IPS-18a (cell line): ENCODE results near the gene NT5DC4.

ENCODE experiments used
- H3K27ac ChIP-seq: one replicate; pipeline ENCODE4 v1.5.1; 2013; ENCODE audit warnings: low read length
- H3K27me3 ChIP-seq: one replicate; pipeline ENCODE4 v1.6.1; 2013; ENCODE audit warnings: mild to moderate bottlenecking, low read length; ENCODE audit not compliant: control insufficient read depth, insufficient read depth
- H3K36me3 ChIP-seq: one replicate; pipeline ENCODE4 v1.6.1; 2013; ENCODE audit warnings: low read depth, low read length; ENCODE audit not compliant: control insufficient read depth
- H3K4me1 ChIP-seq: one replicate; pipeline ENCODE4 v1.6.1; 2013; ENCODE audit warnings: low read depth, low read length; ENCODE audit not compliant: control insufficient read depth
- H3K4me3 ChIP-seq: one replicate; pipeline ENCODE4 v1.5.1; 2013; ENCODE audit warnings: low read length
- H3K9ac ChIP-seq: one replicate; pipeline ENCODE4 v1.6.1; 2013; ENCODE audit warnings: mild to moderate bottlenecking, low read length, moderate library complexity
- H3K9me3 ChIP-seq: one replicate; pipeline ENCODE4 v1.6.1; 2013; ENCODE audit warnings: low read depth, low read length; ENCODE audit not compliant: control insufficient read depth

The NT5DC4 gene

DNA sequence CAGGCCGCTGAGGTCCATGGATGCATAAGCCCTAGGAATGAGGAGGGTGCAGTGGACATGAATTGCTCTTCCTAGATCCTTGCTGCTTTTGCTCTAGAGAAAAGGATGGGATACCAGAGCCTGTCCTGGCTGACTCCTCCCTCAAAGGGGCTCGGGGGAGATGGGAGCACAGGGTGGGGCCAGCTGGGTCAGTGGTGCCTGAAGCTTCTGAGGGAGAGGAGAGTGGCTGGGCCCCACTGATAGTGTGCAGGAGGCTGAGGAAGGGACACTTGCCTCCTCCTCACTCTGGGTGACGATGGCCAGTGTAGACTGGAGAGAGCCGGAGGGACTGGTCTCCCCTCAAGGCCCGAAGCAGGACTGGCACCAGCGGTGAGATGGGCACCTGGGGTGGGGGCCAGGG lies at the start of gene NT5DC4:
Gene NT5DC4 (plus strand): TSS at position 236 of the 400 bp plus-strand sequence. CDS start 60 bp downstream, at position 296.
- Histone ChIP-seq H3K36me3 (no peaks in the 10 kb centered on the region), H3K9me3 (no peaks in the 10 kb centered on the region), H3K4me3 (no peak within 1 kb of the TSS), H3K4me1 (no peaks in the 10 kb centered on the region), H3K27ac (no peak within 1 kb of the TSS), H3K9ac (no peak within 1 kb of the TSS), H3K27me3 (no peaks in the 10 kb centered on the region)

DNA sequence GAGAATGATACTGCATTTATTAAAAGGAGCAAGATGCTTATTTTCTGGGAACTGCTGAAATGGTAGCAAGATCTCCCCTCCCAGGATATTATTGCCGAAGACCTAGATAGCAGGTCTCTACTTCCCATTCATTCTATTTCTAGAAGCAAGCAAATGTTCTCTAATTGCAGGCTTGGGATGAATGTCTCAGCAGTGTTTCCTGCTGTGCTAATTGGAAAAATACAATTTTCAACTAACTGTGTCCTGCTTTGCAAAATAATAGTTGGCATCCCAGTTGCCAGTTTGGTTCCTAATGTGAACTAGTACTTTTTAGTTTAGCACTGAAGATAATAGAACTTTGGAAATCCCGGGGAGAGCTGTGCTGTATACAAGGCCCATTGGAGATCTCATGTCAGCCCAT lies 49.0 kb upstream of the NT5DC4 start:
- no peak overlapping the region for H3K4me3 ChIP-seq
- H3K9me3 ChIP-seq: no peaks in the 10 kb centered on the region
- H3K36me3 ChIP-seq: no peaks in the 10 kb centered on the region
- H3K4me1 ChIP-seq: peaks cover 5% of the 10 kb centered on the region
- H3K27ac ChIP-seq: no peak overlapping the region
- no peaks in the 10 kb centered on the region for H3K27me3 ChIP-seq
- H3K9ac ChIP-seq: no peak overlapping the region

- Histone ChIP-seq H3K27ac (no peak overlapping the region), H3K27me3 (no peaks in the 10 kb centered on the region), H3K4me3 (no peak overlapping the region), H3K9ac (no peak overlapping the region), H3K36me3 (no peaks in the 10 kb centered on the region), H3K9me3 (no peaks in the 10 kb centered on the region), H3K4me1 (peaks cover 5% of the 10 kb centered on the region)
Observed at GRCh38 chr2:112673008-112673407, 47.8 kb upstream of the NT5DC4 start.

- H3K9me3 ChIP-seq: no peaks in the 10 kb centered on the region
- no peaks in the 10 kb centered on the region for H3K27me3 ChIP-seq
- H3K36me3 ChIP-seq: no peaks in the 10 kb centered on the region
- peaks cover 5% of the 10 kb centered on the region for H3K4me1 ChIP-seq
- no peak overlapping the region for H3K4me3 ChIP-seq
- H3K27ac ChIP-seq: no peak overlapping the region
- no peak overlapping the region for H3K9ac ChIP-seq
Observed at GRCh38 chr2:112674229-112674628, 46.6 kb upstream of the NT5DC4 start.

- H3K9ac ChIP-seq: no peak overlapping the region
Observed at GRCh38 chr2:112679484-112679883, 41.3 kb upstream of the NT5DC4 start.

DNA sequence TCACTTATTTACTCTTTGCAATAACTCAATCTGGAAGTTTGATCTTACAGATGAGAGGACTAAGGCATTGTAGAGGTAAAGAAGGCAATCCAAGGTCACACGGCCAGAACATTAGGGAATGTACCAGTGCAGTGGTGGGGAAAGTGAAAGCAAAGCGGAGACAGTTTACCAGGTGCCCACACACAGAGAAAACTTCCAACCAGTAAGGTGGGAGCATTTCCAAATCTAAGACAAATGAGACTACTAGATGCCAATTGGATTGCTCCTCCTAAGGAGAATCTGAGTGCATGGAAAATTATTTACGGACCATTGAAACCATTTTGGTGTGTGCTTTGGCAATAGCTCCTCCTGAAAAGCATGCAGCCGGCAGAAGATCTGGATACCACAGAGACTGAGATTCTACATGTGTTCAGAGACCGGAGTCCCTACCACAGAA lies 40.1 kb upstream of the NT5DC4 start:
- Histone ChIP-seq H3K4me1 (no peaks in the 10 kb centered on the region), H3K27me3 (no peaks in the 10 kb centered on the region), H3K27ac (no peak overlapping the region), H3K9ac (no peak overlapping the region), H3K36me3 (no peaks in the 10 kb centered on the region), H3K9me3 (no peaks in the 10 kb centered on the region), H3K4me3 (no peak overlapping the region)

More at GRCh38 chr2:112679484-112679883, 41.3 kb upstream of the NT5DC4 start:
- Histone ChIP-seq H3K27ac (no peak overlapping the region), H3K4me1 (no peaks in the 10 kb centered on the region), H3K9me3 (no peaks in the 10 kb centered on the region), H3K36me3 (no peaks in the 10 kb centered on the region), H3K4me3 (no peak overlapping the region), H3K27me3 (no peaks in the 10 kb centered on the region)

GRCh38 chr2:112682101-112682500 lies 38.7 kb upstream of the NT5DC4 start:
- Histone ChIP-seq H3K36me3 (no peaks in the 10 kb centered on the region), H3K9ac (no peak overlapping the region), H3K4me3 (no peak overlapping the region), H3K4me1 (no peaks in the 10 kb centered on the region), H3K9me3 (no peaks in the 10 kb centered on the region), H3K27ac (no peak overlapping the region), H3K27me3 (no peaks in the 10 kb centered on the region)

DNA sequence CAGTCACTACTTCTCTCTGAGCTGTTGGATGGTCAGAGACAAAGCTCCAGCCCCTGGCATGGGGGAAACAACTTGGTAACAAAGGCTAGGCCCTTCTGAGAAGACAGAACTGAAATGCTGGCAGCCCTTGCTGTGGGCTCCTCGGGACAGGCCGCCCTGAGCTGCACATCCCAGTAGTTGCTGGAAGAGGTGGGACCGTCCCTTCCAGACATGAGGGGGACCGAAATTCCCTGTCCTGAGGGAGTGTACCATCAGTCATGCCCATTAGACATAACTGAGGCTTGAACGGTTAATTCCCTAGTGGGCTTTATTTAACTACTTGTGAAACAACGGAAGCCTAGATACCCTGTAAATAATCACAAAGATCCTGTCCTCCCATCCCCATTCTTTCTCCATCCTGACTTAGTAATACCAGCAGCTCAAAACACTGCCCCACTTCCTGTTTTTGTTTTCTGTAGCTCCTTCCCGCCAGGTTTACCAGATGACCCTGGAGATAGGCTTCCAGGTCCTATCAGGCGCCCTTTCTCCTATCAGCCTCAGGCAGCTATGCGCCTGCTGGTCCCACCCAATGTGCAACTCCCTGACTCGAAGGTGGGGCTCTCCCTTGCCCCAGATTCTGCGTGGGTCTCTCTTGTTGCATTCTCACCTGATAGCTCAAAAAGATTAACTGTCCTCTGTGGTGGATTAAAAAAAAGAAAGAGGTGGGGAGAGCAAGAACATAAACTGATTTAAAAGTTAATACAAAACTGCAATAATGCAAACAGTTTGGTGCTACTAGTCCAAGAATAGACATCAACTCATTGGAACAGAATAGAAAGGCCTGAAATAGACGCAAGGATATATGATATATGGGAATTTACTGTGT lies 37.0 kb upstream of the NT5DC4 start:
- no peaks in the 10 kb centered on the region for H3K27me3 ChIP-seq
- H3K27ac ChIP-seq: no peak overlapping the region
- H3K4me1 ChIP-seq: no peaks in the 10 kb centered on the region
- H3K36me3 ChIP-seq: no peaks in the 10 kb centered on the region
- no peaks in the 10 kb centered on the region for H3K9me3 ChIP-seq
- no peak overlapping the region for H3K4me3 ChIP-seq
- no peak overlapping the region for H3K9ac ChIP-seq

DNA sequence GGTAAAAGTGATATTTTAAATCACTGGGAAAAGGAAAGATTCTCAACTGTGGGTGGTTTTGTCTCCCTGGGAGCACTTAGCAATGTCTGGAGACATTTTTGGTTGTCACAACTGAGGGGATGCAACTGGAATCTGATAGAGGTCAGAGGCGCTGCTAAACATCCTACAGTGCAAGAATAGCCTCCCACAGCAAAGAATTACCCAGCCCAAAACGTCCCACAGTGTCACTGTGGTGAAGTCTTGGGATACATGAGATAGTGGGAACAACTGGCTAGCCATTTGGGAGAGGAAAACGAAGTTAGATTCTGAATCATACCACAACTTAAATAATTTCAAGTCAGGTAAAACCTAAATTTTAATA lies 36.4 kb upstream of the NT5DC4 start:
- H3K36me3 ChIP-seq: no peaks in the 10 kb centered on the region

DNA sequence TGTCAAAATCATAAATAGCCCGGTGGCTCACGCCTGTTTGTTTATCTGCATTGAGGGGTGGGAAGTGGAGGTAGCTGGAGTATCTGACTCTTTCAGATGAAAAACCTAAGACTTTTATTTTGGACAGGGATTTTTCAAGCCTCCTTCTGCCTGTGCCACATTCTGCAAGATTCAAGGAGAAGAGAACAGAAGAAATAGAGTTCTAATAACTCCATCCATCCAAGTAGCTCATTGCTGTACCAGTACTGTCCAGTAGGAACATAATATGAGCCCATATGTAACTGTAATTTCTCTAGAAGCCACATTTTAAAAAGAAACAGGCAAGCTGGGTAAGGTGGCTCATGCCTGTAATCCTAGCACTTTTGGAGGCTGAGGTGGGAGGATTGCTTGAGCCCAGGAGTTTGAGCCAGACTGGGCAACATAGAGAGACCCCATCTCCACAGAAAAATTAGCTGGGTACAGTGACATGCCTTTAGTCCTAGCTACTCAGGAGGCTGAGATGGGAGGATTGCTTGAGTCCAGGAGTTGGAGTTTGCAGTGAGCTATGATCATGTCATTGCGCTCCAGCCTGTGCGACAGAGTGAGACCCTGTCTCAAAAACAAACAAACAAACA lies 35.4 kb upstream of the NT5DC4 start:
- Histone ChIP-seq H3K9ac (no peak overlapping the region), H3K4me1 (no peaks in the 10 kb centered on the region), H3K36me3 (no peaks in the 10 kb centered on the region), H3K27ac (no peak overlapping the region), H3K4me3 (no peak overlapping the region), H3K27me3 (no peaks in the 10 kb centered on the region), H3K9me3 (no peaks in the 10 kb centered on the region)

More for the DNA sequence above, 36.4 kb upstream of the NT5DC4 start:
- Histone ChIP-seq H3K27me3 (no peaks in the 10 kb centered on the region), H3K9me3 (no peaks in the 10 kb centered on the region), H3K9ac (no peak overlapping the region), H3K4me3 (no peak overlapping the region), H3K27ac (no peak overlapping the region), H3K4me1 (no peaks in the 10 kb centered on the region)

GRCh38 chr2:112686348-112687217 lies 34.2 kb upstream of the NT5DC4 start:
- Histone ChIP-seq H3K27ac (no peak overlapping the region), H3K27me3 (no peaks in the 10 kb centered on the region), H3K9ac (no peak overlapping the region), H3K36me3 (no peaks in the 10 kb centered on the region), H3K4me1 (no peaks in the 10 kb centered on the region), H3K4me3 (no peak overlapping the region), H3K9me3 (no peaks in the 10 kb centered on the region)
